Lower leg skin (tissue), 4 donors: Measurements from ENCODE around the gene METTL16. TPM values are rescaled to one million over a fixed set of nuclear protein-coding genes. Genes with fewer than 3 reads are reported as not detected.
A peak's percentile ranks its signal among the peaks of the same experiment; 100 is the strongest.

Experiments
- DNase-seq, 2 donors: peaks; one replicate each; pipeline ENCODE4 v3.0.0-alpha.2; 2019; ENCODE audit warnings: low spot score in 2 of 2
- H3K4me3 ChIP-seq: fragments of 200-600 bp; sonication (generic); 2 replicates; pipeline ENCODE4 v1.5.1; 2017; ENCODE audit warnings: mild to moderate bottlenecking, low read depth; ENCODE audit not compliant: poor library complexity, severe bottlenecking
- CTCF ChIP-seq, 3 donors: fragments of 450-650 bp; IDR thresholded peaks; one replicate each; pipeline ENCODE4 v1.5.1; 2016; ENCODE audit warnings: antibody characterized with exemption in 3 of 3, mild to moderate bottlenecking in 3 of 3, moderate library complexity in 2 of 3
- POLR2A ChIP-seq, 2 donors: fragments of 450-650 bp; IDR thresholded peaks; one replicate each; pipeline ENCODE4 v1.6.1; 2016 to 2017; ENCODE audit warnings: antibody characterized with exemption in 2 of 2, mild to moderate bottlenecking in 1 of 2, moderate library complexity in 1 of 2
- WGBS, 2 donors: methylation state at CpG; one replicate each; pipeline ENCODE4 v1.1.5; 2018; 5-methylcytosine and 5-hydroxymethylcytosine counted together
- intact Hi-C: fragments of 100-400 bp; cut with DNase I; formaldehyde crosslinking; loops from one replicate; pipeline ENCODE4 v1.15.0; 2023; ENCODE audit warnings: low total_unique reads
- total RNA-seq, 4 donors: library from RNA; depleted of rRNA; stranded (reverse); fragments of >200 nt; gene quantifications; one replicate each; pipeline ENCODE4 v1.1.0, GENCODE V29; 2016

The METTL16 gene
- total RNA-seq, 4 donors from 2014 or later, result 17.7 to 47.4 (median 38.5) TPM

GRCh38 chr17:2414446-2415064 lies 97.1 kb downstream of the METTL16 start:
- TF ChIP-seq CTCF (IDR thresholded peaks at IDR 0.05), result no peak
- no peak for TF ChIP-seq POLR2A (IDR thresholded peaks at IDR 0.05)
- 92 to 93% methylated on average over 22 of the region's 22 CpGs for WGBS, 2 donors
- intact Hi-C loops, result loop anchor here (2.0 kb wide), 1 partner anchor 34 kb away; no protein-coding TSS in a partner anchor
- H3K4me3 ChIP-seq, result no peak overlapping the region
- DNase-seq, result no peak

- H3K4me3 ChIP-seq, result no peak overlapping the region
- no peak for TF ChIP-seq CTCF (IDR thresholded peaks at IDR 0.05)
- TF ChIP-seq POLR2A (IDR thresholded peaks at IDR 0.05), result no peak
- no peak for DNase-seq
- intact Hi-C loops, result no loop called here
- WGBS, 2 donors, result 24 to 43% methylated on average over 2 of the region's 2 CpGs
Measured at GRCh38 chr17:2412561-2413021, 99.1 kb downstream of the METTL16 start.

- WGBS, 2 donors, result 91 to 93% methylated on average over 7 of the region's 7 CpGs
- intact Hi-C loops, result no loop called here
- no peak for DNase-seq
- TF ChIP-seq POLR2A (IDR thresholded peaks at IDR 0.05), result no peak
- no peak for TF ChIP-seq CTCF (IDR thresholded peaks at IDR 0.05)
- H3K4me3 ChIP-seq, result no peak overlapping the region
Measured at GRCh38 chr17:2410951-2411350, 100.7 kb downstream of the METTL16 start.

- H3K4me3 ChIP-seq, result no peak overlapping the region
- 22 to 27% methylated on average over 15 of the region's 15 CpGs for WGBS, 2 donors
Measured at GRCh38 chr17:2406903-2407790, 104.5 kb downstream of the METTL16 start.

GRCh38 chr17:2406271-2406902 lies 105.3 kb downstream of the METTL16 start:
- H3K4me3 ChIP-seq, result no peak overlapping the region
- DNase-seq, result peak in 1 of 2 donors; percentile 89
- WGBS, 2 donors, result 41 to 44% methylated on average over 8 of the region's 8 CpGs
- intact Hi-C loops, result no loop called here
- TF ChIP-seq CTCF (IDR thresholded peaks at IDR 0.05) (no peak), POLR2A (IDR thresholded peaks at IDR 0.05) (no peak)

More at GRCh38 chr17:2406903-2407790, 104.5 kb downstream of the METTL16 start:
- TF ChIP-seq CTCF (IDR thresholded peaks at IDR 0.05), result no peak
- no peak for TF ChIP-seq POLR2A (IDR thresholded peaks at IDR 0.05)
- DNase-seq, result peak; percentile 71 to 93
- intact Hi-C loops, result no loop called here
